Measurements from ENCODE around the gene DUOX2. TPM values are rescaled to one million over a fixed set of nuclear protein-coding genes. Genes with fewer than 3 reads are reported as not detected.
"Not testable (repeated sequence)": the region's sequence is repeated elsewhere in the genome, so short reads cannot be mapped to it uniquely, and the experiment has no call there.

The DUOX2 gene
- total RNA-seq, 2 experiments from 2014 or later = 0.02 to 0.19 TPM

GRCh38 chr15:45091161-45091560, 22.8 kb downstream of the DUOX2 start:
- no peak overlapping the region for H3K27ac Mint-ChIP-seq
- H3K9me3 Mint-ChIP-seq = no peaks in the 10 kb centered on the region
- no peaks in the 10 kb centered on the region for H3K4me1 Mint-ChIP-seq (ENCODE audit: low read depth)
- intact Hi-C loops (cut with micrococcal nuclease) = no loop called here
- no peak overlapping the region for H3K4me3 Mint-ChIP-seq
- no peak for DNase-seq
- CTCF ChIA-PET = no interaction called here
- H3K27me3 Mint-ChIP-seq = peaks cover 26% of the 10 kb centered on the region
- POLR2A ChIA-PET = no interaction called here
- no peaks in the 10 kb centered on the region for H3K36me3 Mint-ChIP-seq

- intact Hi-C loops (cut with micrococcal nuclease) = no loop called here
- Mint-ChIP-seq H3K27ac (no peak overlapping the region), H3K4me1 (ENCODE audit: low read depth) (no peaks in the 10 kb centered on the region), H3K4me3 (no peak overlapping the region), H3K27me3 (peaks cover 26% of the 10 kb centered on the region), H3K36me3 (no peaks in the 10 kb centered on the region), H3K9me3 (no peaks in the 10 kb centered on the region)
- no peak for DNase-seq
- POLR2A ChIA-PET = no interaction called here
- CTCF ChIA-PET = interaction anchor here (1.9 kb wide), 1 partner anchor 28 kb away, joined by 7 read pairs; no protein-coding TSS in a partner anchor
These were observed 24.1 kb downstream of the DUOX2 start for GRCh38 chr15:45089712-45090373.

GRCh38 chr15:45088801-45089711, 24.9 kb downstream of the DUOX2 start:
- ChIA-PET POLR2A (no interaction called here), CTCF (interaction anchor here (1.9 kb wide), 1 partner anchor 29 kb away, joined by 7 read pairs; no protein-coding TSS in a partner anchor)
- H3K27me3 Mint-ChIP-seq = peaks cover 26% of the 10 kb centered on the region

GRCh38 chr15:45087513-45087912, 26.5 kb downstream of the DUOX2 start:
- no peak for DNase-seq
- Mint-ChIP-seq H3K4me3 (no peak overlapping the region), H3K27me3 (peaks cover 28% of the 10 kb centered on the region), H3K27ac (no peak overlapping the region), H3K4me1 (ENCODE audit: low read depth) (no peaks in the 10 kb centered on the region), H3K36me3 (no peaks in the 10 kb centered on the region), H3K9me3 (no peaks in the 10 kb centered on the region)
- ChIA-PET POLR2A (interaction anchor here (0.6 kb wide), 1 partner anchor 1866 kb away, joined by 3 read pairs; the partner anchor contains the start of gene EPB42), CTCF (no interaction called here)
- intact Hi-C loops (cut with micrococcal nuclease) = no loop called here

More at GRCh38 chr15:45088801-45089711, 24.9 kb downstream of the DUOX2 start:
- Mint-ChIP-seq H3K27ac (no peak overlapping the region), H3K4me1 (ENCODE audit: low read depth) (no peaks in the 10 kb centered on the region), H3K9me3 (no peaks in the 10 kb centered on the region), H3K36me3 (no peaks in the 10 kb centered on the region), H3K4me3 (no peak overlapping the region)
- intact Hi-C loops (cut with micrococcal nuclease) = no loop called here
- DNase-seq = no peak

GRCh38 chr15:45084163-45084562, 29.8 kb downstream of the DUOX2 start:
- no peaks in the 10 kb centered on the region for H3K36me3 Mint-ChIP-seq
- POLR2A ChIA-PET = no interaction called here
- no peak for DNase-seq
- H3K27ac Mint-ChIP-seq = no peak overlapping the region
- H3K4me3 Mint-ChIP-seq = no peak overlapping the region
- CTCF ChIA-PET = interaction anchor here (1.2 kb wide), 1 partner anchor 34 kb away, joined by 7 read pairs; no protein-coding TSS in a partner anchor
- intact Hi-C loops (cut with micrococcal nuclease) = no loop called here
- H3K4me1 Mint-ChIP-seq (ENCODE audit: low read depth) = no peaks in the 10 kb centered on the region
- no peaks in the 10 kb centered on the region for H3K9me3 Mint-ChIP-seq
- peaks cover 14% of the 10 kb centered on the region for H3K27me3 Mint-ChIP-seq

GRCh38 chr15:45083223-45083622, 30.7 kb downstream of the DUOX2 start:
- ChIA-PET POLR2A (no interaction called here), CTCF (no interaction called here)
- H3K9me3 Mint-ChIP-seq = no peaks in the 10 kb centered on the region
- no peaks in the 10 kb centered on the region for H3K36me3 Mint-ChIP-seq
- intact Hi-C loops (cut with micrococcal nuclease) = no loop called here
- DNase-seq = no peak
- no peak overlapping the region for H3K4me3 Mint-ChIP-seq
- no peaks in the 10 kb centered on the region for H3K4me1 Mint-ChIP-seq (ENCODE audit: low read depth)
- H3K27me3 Mint-ChIP-seq = peaks cover 11% of the 10 kb centered on the region
- no peak overlapping the region for H3K27ac Mint-ChIP-seq

GRCh38 chr15:45082412-45082811, 31.6 kb downstream of the DUOX2 start:
- H3K9me3 Mint-ChIP-seq; POLR2A ChIA-PET; intact Hi-C loops (cut with micrococcal nuclease); DNase-seq; H3K27ac Mint-ChIP-seq; H3K36me3 Mint-ChIP-seq; H3K4me3 Mint-ChIP-seq; H3K4me1 Mint-ChIP-seq (ENCODE audit: low read depth); CTCF ChIA-PET; H3K27me3 Mint-ChIP-seq: not testable (repeated sequence)

GRCh38 chr15:45080593-45080992, 33.4 kb downstream of the DUOX2 start:
- intact Hi-C loops (cut with micrococcal nuclease); H3K4me3 Mint-ChIP-seq; H3K36me3 Mint-ChIP-seq; POLR2A ChIA-PET; H3K4me1 Mint-ChIP-seq (ENCODE audit: low read depth); DNase-seq; H3K27me3 Mint-ChIP-seq; CTCF ChIA-PET; H3K9me3 Mint-ChIP-seq; H3K27ac Mint-ChIP-seq: not testable (repeated sequence)

GRCh38 chr15:45079628-45080246, 34.2 kb downstream of the DUOX2 start:
- H3K27me3 Mint-ChIP-seq; DNase-seq; H3K4me3 Mint-ChIP-seq; H3K9me3 Mint-ChIP-seq; H3K36me3 Mint-ChIP-seq; POLR2A ChIA-PET; intact Hi-C loops (cut with micrococcal nuclease); H3K4me1 Mint-ChIP-seq (ENCODE audit: low read depth); H3K27ac Mint-ChIP-seq: not testable (repeated sequence)
- CTCF ChIA-PET = interaction anchor here (0.8 kb wide), 1 partner anchor 38 kb away, joined by 3 read pairs; no protein-coding TSS in a partner anchor

- H3K27me3 Mint-ChIP-seq; DNase-seq; H3K27ac Mint-ChIP-seq; H3K4me3 Mint-ChIP-seq; CTCF ChIA-PET; POLR2A ChIA-PET; H3K36me3 Mint-ChIP-seq; H3K4me1 Mint-ChIP-seq (ENCODE audit: low read depth); intact Hi-C loops (cut with micrococcal nuclease); H3K9me3 Mint-ChIP-seq: not testable (repeated sequence)
These were observed 34.8 kb downstream of the DUOX2 start for GRCh38 chr15:45079201-45079600.

GRCh38 chr15:45077391-45077790, 36.6 kb downstream of the DUOX2 start:
- H3K27ac Mint-ChIP-seq; H3K27me3 Mint-ChIP-seq; POLR2A ChIA-PET; H3K4me3 Mint-ChIP-seq; H3K4me1 Mint-ChIP-seq (ENCODE audit: low read depth); DNase-seq; H3K36me3 Mint-ChIP-seq; intact Hi-C loops (cut with micrococcal nuclease); CTCF ChIA-PET; H3K9me3 Mint-ChIP-seq: not testable (repeated sequence)

GRCh38 chr15:45075440-45076320, 38.3 kb downstream of the DUOX2 start:
- POLR2A ChIA-PET; H3K27ac Mint-ChIP-seq; H3K9me3 Mint-ChIP-seq; intact Hi-C loops (cut with micrococcal nuclease); DNase-seq; H3K27me3 Mint-ChIP-seq; CTCF ChIA-PET; H3K4me3 Mint-ChIP-seq; H3K36me3 Mint-ChIP-seq; H3K4me1 Mint-ChIP-seq (ENCODE audit: low read depth): not testable (repeated sequence)

All from activated CD4-positive, alpha-beta memory T cell treated with anti-CD3 and anti-CD28 coated beads for 36 hours (primary cell).